Karpas-422 (cell line): ENCODE measurements around the gene SRRM5. TPM values are rescaled to one million over a fixed set of nuclear protein-coding genes. Genes with fewer than 3 reads are reported as not detected.

Experiments
- small RNA-seq: library from RNA; depleted of rRNA; stranded (forward); fragments of <200 nt; gene quantifications from one replicate; pipeline ENCODE3, GENCODE V24; 2014
- total RNA-seq: library from RNA; depleted of rRNA; stranded (reverse); fragments of >200 nt; shearing (Covaris generic); gene quantifications from 2 replicates; pipeline ENCODE4 v1.2.3, GENCODE V29; 2014; ENCODE audit warnings: low replicate concordance; rRNA removed

SRRM5 gene
- total RNA-seq, 1 experiment from 2014 or later = not detected

Small RNA genes within 50 kb of the gene (small RNA-seq; reads per million reads assigned to genes)
- not detected for gene RN7SL368P

Other genes starting within 250 kb of the SRRM5 start
- not detected in 2 replicates for gene TEX101, start 197.2 kb upstream of the SRRM5 start, total RNA-seq
- gene LYPD3, start 146.5 kb upstream of the SRRM5 start, total RNA-seq = not detected in 2 replicates
- gene PHLDB3, start 107.3 kb upstream of the SRRM5 start, total RNA-seq = 5.6 and 9.9 TPM in 2 replicates
- 6.7 and 13.6 TPM in 2 replicates for gene ETHE1, start 84.9 kb upstream of the SRRM5 start, total RNA-seq
- 0.34 TPM in 1 of 2 replicates, not detected in the other for gene ZNF575, start 78.9 kb upstream of the SRRM5 start, total RNA-seq
- 40.6 and 70.1 TPM in 2 replicates for gene XRCC1, start 36.6 kb upstream of the SRRM5 start, total RNA-seq
- 3.6 TPM in 1 of 2 replicates, not detected in the other for gene PINLYP, start 36.3 kb upstream of the SRRM5 start, total RNA-seq
- 10.1 and 10.8 TPM in 2 replicates for gene IRGQ, start 16.0 kb upstream of the SRRM5 start, total RNA-seq
- gene ZNF576, start 15.5 kb upstream of the SRRM5 start, total RNA-seq = 6.2 and 9.1 TPM in 2 replicates
- 37.9 and 94.7 TPM in 2 replicates for gene ZNF428, start 7.5 kb downstream of the SRRM5 start, total RNA-seq
- gene CADM4, start 27.8 kb downstream of the SRRM5 start, total RNA-seq = not detected in 2 replicates
- gene PLAUR, start 58.1 kb downstream of the SRRM5 start, total RNA-seq = not detected in 2 replicates
- gene IRGC, start 104.0 kb downstream of the SRRM5 start, total RNA-seq = not detected in 2 replicates
- gene SMG9, start 142.9 kb downstream of the SRRM5 start, total RNA-seq = 11.0 and 27.8 TPM in 2 replicates
- 0.32 TPM in 1 of 2 replicates, not detected in the other for gene KCNN4, start 168.9 kb downstream of the SRRM5 start, total RNA-seq
- not detected in 2 replicates for gene LYPD5, start 190.4 kb downstream of the SRRM5 start, total RNA-seq
- 14.4 and 18.5 TPM in 2 replicates for gene ZNF283, start 215.2 kb downstream of the SRRM5 start, total RNA-seq